Measurements from ENCODE around the gene PTMS. TPM values are rescaled to one million over a fixed set of nuclear protein-coding genes. Genes with fewer than 3 reads are reported as not detected.

Gene PTMS
- total and polyA plus RNA-seq, 2 of the 13 experiments (the other 11 are each of a cell fraction or from before 2014, with no cell fraction given), result 40.5 to 82.4 TPM

- FAIRE-seq, result no peak
- H3K79me2 ChIP-seq (ENCODE audit: insufficient read depth, low read length), result peaks cover 20% of the 10 kb centered on the region
- no peak for ATAC-seq
- no peaks in the 10 kb centered on the region for H3K27me3 ChIP-seq (ENCODE audit: control insufficient read depth in 1 of 2, insufficient read depth in 2 of 2, low read length in 2 of 2)
- ChIA-PET POLR2A (interaction anchor here (0.9 to 8.3 kb wide), 3 partner anchors 9 to 45 kb away, joined by 4 to 162 read pairs (median 12); partner anchors contain the start of genes COPS7A and MLF2), CTCF (ENCODE audit: low intra/inter-chr PET ratio, low total read pairs) (no interaction called here)
- H3K27ac ChIP-seq (ENCODE audit: extremely low read length, insufficient read depth, low read length), result peak overlapping the region; percentile 88
- intact Hi-C loops (cut with micrococcal nuclease; ENCODE audit: unreplicated experiment), result no loop called here
- DNase-seq (ENCODE audit: low spot score), result no peak
- H3K9me3 ChIP-seq (ENCODE audit: low read length), result no peaks in the 10 kb centered on the region
- peaks cover 67% of the 10 kb centered on the region for H3K4me1 ChIP-seq (ENCODE audit: insufficient read depth, low read length)
- H3K4me2 ChIP-seq (ENCODE audit: low read depth, low read length), result peak overlapping the region; percentile 93
- BruUV-seq (replicated peaks), result no TSS peak
- 90% methylated on average over 6 of the region's 6 CpGs for WGBS (ENCODE audit: low lambda C conversion rate)
- H3K9ac ChIP-seq (ENCODE audit: insufficient read depth, low read depth, low read length), result peak overlapping the region; percentile 90; the same call in 1 of the 2 replicates
- H3K4me3 ChIP-seq (replicated peaks in 1 of 3; ENCODE audit: insufficient read depth in 1 of 3, low read depth in 2 of 3, low read length in 3 of 3), result peak overlapping the region in 1 of 3 experiments; percentile 81; a peak in 3 of 6 replicates
- H4K20me1 ChIP-seq (ENCODE audit: insufficient read depth, low read length), result 0 out of 2 replicates have a peak, but pooled peaks cover 6% of the 10 kb centered on the region
- in situ Hi-C loops (cut with HindIII; ENCODE audit: extremely low pct_ligation_motif_present, low pct_unique_long_range_greater_than_20kb), result no loop called here
- no peak overlapping the region for H2AFZ ChIP-seq (ENCODE audit: low read length)
- peaks cover 0 to 11% of the 10 kb centered on the region in 2 experiments; a peak in 1 of 5 replicates for H3K36me3 ChIP-seq (replicated peaks in 1 of 2; ENCODE audit: control insufficient read depth in 1 of 2, insufficient read depth in 2 of 2, low read length in 2 of 2)
- TF ChIP-seq ZNF280D (CRISPR knock-in tag; IDR thresholded peaks at IDR 0.05), result 0 out of 2 replicates have a peak, but pooled peaks have one; percentile 26
- 0 out of 2 replicates have a peak, but pooled peaks have one; percentile 18 for TF ChIP-seq ZNF687 (CRISPR knock-in tag; IDR thresholded peaks at IDR 0.05)
- 0 out of 2 replicates have a peak, but pooled peaks have one; percentile 34 for TF ChIP-seq SP5 (CRISPR knock-in tag; IDR thresholded peaks at IDR 0.05; ENCODE audit: borderline replicate concordance, low read depth)
- TF ChIP-seq ZUFSP (CRISPR knock-in tag; IDR thresholded peaks at IDR 0.05; ENCODE audit: borderline replicate concordance), result no peak
- TF ChIP-seq ZBTB33 (CRISPR knock-in tag; IDR thresholded peaks at IDR 0.05), result peak; percentile 40; the same call in 1 of the 2 replicates
- TF ChIP-seq HINFP (CRISPR knock-in tag; IDR thresholded peaks at IDR 0.05; ENCODE audit: low read depth), result no peak
- peak; percentile 79 for TF ChIP-seq ZBTB38 (CRISPR knock-in tag; IDR thresholded peaks at IDR 0.05)
Measured at GRCh38 chr12:6768990-6769389, 2.8 kb downstream of the PTMS start.

Measured in HepG2 (cell line).